GM19193 (cell line): ENCODE measurements around the gene PARK7.

ENCODE experiments used
- POLR2A ChIP-seq: IDR thresholded peaks from 4 replicates; pipeline ENCODE4 v1.6.1; 2011; ENCODE audit not compliant: insufficient read depth, insufficient read length; ENCODE audit errors: extremely low read depth

Gene PARK7

GRCh38 chr1:7967196-7967595 lies 5.7 kb downstream of the PARK7 start:
- TF ChIP-seq POLR2A: no peak

GRCh38 chr1:7967651-7968050 lies 6.1 kb downstream of the PARK7 start:
- TF ChIP-seq POLR2A: no peak

- TF ChIP-seq POLR2A: no peak
These were observed 8.7 kb downstream of the PARK7 start for GRCh38 chr1:7970246-7970645.

- TF ChIP-seq POLR2A: no peak
These were observed 9.5 kb downstream of the PARK7 start for GRCh38 chr1:7971024-7971423.

GRCh38 chr1:7972285-7972684 lies 10.8 kb downstream of the PARK7 start:
- TF ChIP-seq POLR2A: no peak

GRCh38 chr1:7973086-7973485 lies 11.6 kb downstream of the PARK7 start:
- no peak for TF ChIP-seq POLR2A

- no peak for TF ChIP-seq POLR2A
These were observed 13.8 kb downstream of the PARK7 start for GRCh38 chr1:7975212-7975865.

GRCh38 chr1:7980984-7981383 lies 19.5 kb downstream of the PARK7 start:
- TF ChIP-seq POLR2A: no peak

- TF ChIP-seq POLR2A: no peak
These were observed 21.7 kb downstream of the PARK7 start for GRCh38 chr1:7983086-7983778.

GRCh38 chr1:7984811-7985210 lies 23.3 kb downstream of the PARK7 start:
- TF ChIP-seq POLR2A: no peak

- no peak for TF ChIP-seq POLR2A
These were observed 24.5 kb downstream of the PARK7 start for GRCh38 chr1:7985851-7986612.

GRCh38 chr1:7987528-7987927 lies 26.0 kb downstream of the PARK7 start:
- no peak for TF ChIP-seq POLR2A

GRCh38 chr1:7988576-7988975 lies 27.1 kb downstream of the PARK7 start:
- no peak for TF ChIP-seq POLR2A

GRCh38 chr1:7989762-7990428 lies 28.4 kb downstream of the PARK7 start:
- TF ChIP-seq POLR2A: no peak
